Fibroblast of the conjunctiva (primary cell): ENCODE results near the gene LCN6.
"Not testable (repeated sequence)": the region's sequence is repeated elsewhere in the genome, so short reads cannot be mapped to it uniquely, and the experiment has no call there.

ENCODE experiments used
- DNase-seq: peaks from one replicate; pipeline ENCODE4 v3.0.0-alpha.2; 2010; ENCODE audit warnings: low read depth

The LCN6 gene

DNA sequence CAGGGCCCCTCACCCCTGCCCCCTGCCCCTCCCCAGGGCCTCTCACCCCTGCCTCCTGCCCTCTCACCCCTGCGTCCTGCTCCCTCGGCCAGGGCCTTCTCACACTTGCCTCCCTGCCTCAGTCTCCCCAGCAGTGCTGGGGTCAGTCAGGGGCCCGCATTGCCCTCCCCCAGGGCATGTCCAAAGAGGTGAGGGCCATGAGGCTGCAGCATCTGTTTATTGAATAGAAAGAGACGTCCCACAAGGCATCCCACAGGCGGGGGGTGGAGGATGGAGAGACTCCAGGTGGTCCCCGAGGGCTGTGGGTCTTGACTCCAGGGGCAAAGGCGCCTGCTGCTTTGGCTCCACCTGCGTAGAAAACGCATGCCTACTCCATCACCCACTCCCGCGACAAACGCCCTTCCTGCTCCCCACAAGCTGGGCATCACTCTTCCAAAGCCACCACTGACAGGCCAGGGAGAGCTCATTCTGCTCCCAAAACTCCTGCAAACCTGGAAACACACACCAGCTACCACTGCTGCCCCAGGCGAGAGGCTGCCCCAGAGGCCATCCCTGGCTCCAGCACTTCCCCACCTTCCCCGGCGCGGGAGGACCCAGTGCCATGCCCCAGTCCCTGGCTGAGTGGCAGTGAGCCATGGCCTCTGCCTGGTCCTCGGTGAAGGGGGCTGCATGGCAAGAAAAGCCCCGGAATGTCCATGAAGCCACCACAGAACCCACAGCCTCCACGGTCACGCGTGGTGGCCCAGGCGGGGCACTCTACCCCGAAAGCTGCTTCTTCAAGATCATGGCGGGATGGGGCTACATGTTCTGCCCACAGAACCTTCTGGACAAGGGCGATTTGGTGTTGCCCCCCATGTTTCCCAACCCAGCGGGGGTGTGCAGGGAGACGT lies 11.4 kb upstream of the LCN6 start:
- DNase-seq: no peak

DNA sequence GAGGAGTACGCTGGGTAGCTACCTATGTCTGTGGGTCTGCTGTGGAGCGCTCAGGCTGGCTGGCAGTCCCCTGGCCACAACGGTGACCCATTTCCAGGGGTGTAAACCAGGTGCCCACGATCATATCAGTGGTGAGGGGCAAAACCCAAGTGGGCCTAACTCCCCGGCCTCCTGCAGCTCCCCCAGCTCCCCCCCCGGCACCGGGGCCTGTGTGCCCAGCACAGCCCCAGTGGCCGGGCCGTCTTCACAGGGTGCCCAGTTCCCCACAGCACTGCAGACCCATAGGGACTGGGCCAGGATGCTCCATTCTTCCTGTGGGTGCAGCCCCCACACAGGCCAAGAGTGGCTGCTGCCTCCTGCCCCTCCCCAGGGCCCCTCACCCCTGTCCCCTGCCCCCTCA lies 10.7 kb upstream of the LCN6 start:
- no peak for DNase-seq

DNA sequence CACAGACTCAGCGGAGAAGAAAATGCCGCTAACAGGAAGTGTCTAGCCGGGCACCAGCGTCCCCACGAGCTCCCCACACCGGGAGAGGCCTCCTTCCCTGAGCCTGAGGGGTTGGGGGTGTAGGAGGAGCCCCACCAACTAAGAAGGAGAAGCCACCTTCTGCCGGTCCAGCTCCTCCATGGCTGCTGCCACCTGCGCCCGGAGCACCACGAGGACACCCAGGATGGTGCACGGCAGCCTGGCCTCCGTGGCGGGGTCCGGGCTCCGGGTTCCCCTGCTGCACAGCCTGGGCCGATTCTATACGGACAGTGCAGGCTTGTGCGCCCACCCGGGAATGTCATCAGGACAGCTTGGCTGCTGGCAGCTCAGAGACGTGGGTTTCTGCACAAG lies 9.4 kb upstream of the LCN6 start:
- no peak for DNase-seq

DNA sequence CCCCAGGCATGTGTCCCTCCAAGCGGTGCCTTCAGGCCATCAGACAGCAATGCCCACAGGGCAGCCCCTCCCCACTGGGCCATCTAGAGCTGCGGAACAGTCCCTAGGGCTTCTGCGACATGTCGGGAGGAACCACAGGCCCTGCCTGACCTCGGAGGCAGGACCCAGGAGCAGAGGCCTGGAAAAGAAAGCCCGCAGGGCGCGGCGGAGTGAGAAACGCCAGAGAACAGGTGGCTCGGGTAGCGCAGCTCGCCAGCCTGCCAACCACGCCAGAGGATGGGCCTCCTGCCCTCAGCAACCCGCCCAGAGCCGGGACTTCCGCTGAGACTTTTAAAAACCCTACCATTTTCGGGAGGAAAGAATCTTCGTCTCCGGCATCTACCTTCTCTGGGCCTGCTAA lies 9.0 kb upstream of the LCN6 start:
- no peak for DNase-seq

DNA sequence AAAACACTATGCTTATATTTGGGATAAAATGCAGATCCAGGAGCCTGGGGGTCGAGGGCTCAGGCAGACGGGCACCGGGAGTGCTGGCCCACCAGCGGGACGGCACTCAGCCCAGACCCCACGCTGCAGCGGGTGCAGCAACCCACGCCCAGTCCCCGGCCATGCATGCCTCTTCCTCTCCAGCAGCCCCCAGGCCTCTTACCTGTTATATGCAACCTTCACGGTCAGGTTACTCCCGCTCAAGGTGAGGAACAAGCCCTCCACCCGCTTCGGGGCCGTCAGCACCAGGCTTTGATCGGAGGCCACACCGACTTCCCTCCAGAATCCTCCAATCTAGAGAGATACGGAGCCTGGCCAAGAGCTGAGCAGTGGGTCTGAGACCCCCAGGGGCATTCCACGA lies 8.5 kb upstream of the LCN6 start:
- DNase-seq: no peak

DNA sequence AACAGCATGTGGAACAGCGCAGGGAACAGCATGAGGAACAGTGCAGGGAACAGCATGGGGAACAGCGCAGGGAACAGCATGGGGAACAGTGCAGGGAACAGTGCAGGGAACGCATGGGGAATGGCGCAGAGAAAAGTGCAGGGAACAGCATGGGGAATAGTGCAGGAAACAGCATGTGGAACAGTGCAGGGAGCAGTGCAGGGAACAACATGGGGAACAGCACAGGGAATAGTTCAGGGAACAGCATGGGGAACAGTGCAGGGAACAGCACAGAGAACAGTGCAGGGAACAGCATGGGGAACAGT lies 7.8 kb upstream of the LCN6 start:
- no peak for DNase-seq

DNA sequence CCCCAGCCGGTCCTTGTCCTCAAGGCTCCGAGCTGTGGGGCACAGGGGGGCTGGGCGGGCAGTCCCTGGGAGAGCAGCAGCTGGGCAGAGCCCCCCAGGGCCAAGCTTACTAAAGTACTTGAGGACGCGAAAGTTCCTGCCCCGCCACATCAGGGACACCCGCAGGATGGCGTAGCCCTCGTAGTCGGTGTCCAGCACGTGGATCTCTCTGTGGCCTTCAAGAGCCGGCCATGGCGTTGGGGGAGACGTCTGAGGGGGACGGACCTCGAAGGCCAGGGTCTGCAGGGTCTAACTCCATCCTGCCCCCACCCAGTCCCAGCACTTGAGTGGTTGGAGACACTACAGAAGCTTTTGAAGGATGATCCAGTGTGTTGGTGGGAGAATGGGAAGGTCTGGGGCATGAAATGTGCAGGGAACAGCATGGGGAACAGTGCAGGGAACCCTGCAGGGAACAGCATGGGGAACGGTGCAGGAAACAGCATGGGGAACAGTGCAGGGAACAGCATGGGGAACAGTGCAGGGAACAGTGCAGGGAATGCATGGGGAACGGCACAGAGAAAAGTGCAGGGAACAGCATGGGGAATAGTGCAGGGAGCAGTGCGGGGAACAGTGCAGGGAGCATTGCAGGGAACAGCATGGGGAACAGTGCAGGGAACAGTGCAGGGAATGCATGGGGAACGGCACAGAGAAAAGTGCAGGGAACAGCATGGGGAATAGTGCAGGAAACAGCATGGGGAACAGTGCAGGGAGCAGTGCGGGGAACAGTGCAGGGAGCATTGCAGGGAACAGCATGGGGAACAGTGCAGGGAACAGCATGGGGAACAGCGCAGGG lies 7.2 kb upstream of the LCN6 start:
- DNase-seq: not testable (repeated sequence)

DNA sequence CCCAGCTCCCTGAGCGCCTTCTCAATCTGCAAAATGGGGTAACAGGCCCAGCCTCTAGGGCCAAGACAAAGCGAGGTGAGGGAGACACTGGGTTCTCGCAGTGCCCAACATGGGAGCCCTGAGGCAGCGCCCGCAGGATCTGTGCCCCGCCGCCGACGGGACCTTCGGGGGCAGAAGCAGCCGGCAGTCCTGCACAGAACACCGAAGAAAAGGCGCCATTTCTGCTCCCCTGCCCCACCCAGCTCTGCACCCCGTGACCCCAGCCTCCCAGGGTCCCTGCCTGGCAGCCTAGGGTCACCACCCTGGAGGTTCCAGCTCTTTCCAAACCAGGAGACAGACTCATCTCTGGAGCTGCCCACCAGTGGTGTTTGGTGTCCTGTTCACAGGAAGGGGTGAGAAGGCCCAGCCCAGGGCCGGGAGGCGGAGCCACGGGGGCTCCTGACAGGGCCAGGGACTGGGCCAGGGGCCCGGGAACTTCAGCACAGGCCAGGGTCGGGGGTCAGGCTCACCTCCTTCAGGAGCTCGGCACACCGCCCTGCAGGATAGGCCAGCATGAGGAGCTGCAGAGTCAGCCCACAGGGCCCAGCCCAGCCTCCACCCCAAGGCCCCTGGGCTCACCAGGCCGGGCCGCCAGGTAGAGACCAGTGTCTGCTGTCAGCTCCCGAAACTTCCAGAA lies 6.4 kb upstream of the LCN6 start:
- DNase-seq: no peak

DNA sequence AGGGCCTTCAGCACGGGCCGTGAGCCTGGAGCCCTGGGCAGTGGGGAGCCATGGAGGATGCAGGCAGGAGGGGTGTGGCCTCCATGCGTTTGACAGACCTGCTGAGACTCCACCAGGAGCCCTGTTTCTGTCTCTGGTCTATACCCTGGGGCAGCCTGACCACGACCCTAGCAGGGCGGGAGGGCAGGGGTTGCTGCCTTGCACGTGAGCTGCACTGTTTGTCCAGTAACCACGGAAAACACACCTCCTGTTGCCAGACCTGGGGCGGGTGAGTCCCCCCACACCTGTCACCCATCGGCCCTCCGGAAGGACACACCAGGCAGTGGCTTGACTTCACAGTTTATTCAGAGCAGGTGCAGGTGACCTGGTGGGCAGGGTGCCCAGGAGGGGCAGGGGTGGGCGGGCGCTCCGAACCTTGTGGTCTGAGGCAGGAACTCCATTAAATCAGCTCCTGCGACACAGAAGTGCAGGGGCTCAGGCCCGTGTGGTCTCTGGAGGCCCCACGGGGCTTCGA lies 5.8 kb upstream of the LCN6 start:
- DNase-seq: no peak

DNA sequence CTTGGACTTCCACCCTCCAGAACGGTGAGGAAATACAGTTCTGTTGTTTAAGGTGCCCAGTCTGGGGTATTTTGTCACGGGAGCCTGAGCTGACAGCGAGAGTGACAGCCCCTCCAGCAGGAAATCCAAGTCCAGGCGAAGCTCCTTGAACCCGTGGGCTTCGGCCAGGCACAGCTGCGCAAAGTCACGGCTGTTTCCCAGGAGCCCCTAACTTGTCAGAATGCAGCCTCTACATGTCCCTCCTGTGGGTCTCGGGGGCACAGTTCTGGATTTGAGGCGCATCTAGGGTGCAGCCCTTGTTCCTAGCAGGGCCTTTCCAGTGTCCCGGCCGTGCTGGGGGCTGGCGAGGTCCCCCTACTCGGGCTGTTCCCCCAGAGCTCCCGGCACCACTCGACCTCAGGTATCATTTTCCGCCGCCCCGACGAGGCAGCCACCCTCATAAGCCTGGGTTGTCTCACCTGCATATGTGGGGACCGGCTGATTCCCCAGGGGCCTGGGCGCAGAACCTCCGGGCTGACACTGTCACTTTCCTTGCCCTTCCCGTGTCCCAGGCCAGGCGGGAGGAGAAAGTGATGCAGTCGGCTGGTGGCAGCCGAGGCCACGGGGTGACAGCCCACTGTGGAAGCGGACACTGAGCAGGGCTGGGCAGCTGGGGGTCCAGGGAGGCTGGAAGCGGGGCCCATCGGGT lies 5.2 kb upstream of the LCN6 start:
- no peak for DNase-seq

DNA sequence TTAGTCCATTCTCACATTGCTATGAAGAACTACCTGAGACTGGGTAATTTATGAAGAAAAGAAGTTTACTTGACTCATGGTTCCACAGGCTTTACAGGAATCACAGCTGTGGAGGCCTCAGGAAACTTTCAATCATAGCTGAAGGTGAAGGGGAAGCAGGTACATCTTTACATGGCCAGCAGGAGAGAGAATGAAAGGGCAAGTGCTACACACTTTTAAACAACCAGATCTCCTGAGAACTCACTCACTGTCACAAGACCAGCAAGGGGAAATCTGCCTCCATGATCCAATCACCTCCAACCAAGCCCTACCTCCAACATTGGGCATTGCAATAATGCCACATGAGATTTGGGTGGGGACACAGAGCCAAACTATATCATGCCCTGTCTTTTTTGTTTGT lies 3.5 kb upstream of the LCN6 start:
- no peak for DNase-seq

DNA sequence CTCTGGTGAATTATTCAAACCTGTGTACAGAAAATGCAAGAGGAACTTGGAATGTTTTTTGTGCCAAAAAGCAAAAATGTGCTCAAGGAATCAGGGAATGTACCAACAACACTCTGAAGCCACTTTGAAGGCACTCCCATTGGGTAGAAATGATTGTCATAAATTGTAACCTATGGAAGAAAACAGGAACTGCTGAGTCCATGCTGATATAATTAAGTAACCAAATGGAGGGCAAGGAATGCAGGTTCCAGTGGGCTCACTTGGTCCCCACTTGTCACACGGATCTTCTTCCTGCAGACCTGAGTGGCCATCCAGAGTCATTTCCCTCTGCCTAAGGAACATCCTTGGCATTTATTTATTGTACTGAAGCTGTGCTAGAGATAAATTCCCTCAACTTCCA lies 2.9 kb upstream of the LCN6 start:
- no peak for DNase-seq

DNA sequence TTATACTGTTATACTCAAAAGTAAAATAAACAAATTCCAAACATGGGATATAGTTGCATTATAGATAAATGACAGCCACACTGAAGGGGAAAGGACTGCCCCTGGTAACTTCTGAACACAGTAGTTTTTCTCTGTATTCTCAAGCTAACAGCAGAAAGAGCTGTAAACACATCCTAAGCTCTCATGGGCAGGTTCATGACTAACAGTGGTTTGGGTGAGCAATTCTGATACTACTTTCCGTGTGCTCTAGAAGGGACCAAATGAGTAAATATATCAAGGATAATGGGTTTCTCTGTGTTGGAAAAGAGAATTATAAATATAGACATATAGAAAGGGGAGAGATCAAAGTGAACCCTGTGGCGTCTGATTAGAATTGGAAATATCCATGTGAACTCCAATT lies 2.2 kb upstream of the LCN6 start:
- DNase-seq: no peak

DNA sequence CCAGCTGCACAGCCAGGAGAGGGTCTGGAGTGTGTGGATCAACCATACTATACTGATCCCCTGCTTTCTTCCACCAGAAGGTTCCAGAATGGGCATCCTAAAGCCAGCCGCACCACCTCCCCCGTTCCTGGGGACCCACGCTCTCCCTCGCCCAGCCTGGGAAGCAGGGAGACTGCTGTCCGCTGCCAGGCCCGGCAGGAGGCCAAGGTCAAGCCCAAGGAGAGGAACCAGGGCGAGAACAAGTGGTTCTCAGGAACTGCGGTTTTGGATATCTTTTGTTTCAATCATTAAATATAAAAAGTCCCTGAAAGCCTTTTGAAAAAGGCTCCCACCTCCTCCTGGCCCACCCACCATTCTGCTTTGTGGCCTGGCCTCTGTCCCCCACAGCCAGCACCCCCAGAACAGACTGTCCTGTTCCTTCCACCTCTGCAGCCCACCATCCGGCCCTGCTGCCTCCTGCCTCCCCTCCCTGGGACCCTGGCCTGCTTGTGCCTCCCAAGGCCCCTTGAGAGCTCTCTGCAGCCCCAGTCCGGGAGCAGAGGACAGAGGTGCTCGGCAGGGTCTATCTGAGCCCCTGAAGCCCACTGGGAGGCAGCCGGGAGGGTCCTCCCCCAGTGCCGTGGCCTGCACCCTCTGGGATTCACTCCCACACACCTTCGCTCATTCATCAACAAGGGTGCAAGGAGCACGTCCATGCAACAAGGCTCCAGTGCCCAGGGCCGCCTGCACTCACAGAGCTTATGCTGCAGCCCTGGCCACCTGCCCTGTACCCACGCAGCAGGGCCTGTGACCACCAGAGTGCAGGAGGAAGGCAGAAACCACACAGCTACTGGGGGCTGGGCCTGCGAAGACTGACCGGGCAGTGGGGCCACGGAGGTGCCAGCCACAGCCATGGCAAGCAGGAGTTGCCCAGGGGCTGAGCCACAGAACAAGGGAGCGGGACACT lies 614 bp upstream of the LCN6 start:
- no peak for DNase-seq

DNA sequence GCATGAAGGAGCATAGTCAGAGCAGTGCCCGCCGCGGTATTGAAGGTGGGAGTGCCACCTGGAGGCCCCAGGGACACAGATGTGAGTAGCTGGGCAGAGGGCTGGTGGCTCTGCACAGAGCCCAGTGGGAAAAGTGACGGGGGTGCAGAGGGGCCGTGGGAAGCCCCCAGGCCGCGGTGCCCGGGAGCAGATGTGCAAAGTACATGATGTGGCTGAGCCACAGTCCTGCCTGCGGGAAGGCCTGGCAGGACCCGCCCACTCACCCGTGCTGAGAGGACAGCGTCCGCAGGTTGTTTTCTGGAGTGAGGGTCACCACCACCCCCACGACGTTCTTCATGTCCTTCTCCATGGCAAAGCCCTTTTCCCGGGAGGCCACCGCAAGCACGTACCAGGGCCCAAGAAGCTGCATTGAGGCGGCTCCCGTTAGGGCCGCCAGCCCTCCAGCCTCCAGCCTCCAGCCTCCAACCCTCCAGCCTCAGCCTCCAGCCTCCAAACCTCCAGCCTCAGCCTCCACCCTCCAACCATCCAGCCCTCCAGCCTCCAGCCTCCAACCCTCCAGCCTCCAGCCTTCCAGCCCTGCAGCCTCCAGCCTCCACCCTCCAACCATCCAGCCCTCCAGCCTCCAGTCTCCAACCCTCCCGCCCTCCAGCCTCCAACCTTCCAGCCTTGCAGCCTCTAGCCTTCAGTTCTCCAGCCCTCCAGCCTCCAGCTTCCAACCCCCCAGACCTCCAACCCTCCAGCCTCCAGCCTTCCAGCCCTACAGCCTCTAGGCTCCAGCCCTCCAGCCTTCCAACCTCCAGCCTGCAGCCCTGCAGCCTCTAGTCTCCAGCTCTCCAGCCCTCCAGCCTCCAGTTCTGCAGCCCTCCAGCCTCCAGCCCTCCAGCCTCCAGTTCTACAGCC lies 914 bp downstream of the LCN6 start:
- DNase-seq: no peak

DNA sequence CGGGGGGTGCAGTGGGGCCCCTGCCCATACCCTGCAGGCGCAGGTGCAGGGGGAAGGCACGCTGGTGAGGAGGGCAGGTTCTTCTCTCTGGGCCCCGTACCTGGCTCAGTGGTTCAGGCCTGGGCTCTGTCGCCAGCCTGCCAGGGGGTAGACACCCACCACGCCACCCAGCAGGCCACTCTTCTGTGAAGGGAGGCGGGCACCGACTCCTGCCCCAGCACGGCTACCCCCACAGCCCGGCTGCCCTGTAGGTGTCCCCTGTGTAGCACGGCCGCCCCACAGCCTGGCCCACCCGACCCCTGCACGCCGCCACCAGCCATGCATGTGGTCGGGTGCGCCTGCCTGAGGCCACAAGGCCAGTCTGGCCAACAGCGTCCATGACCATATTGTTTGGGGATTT lies 1.7 kb downstream of the LCN6 start:
- no peak for DNase-seq

DNA sequence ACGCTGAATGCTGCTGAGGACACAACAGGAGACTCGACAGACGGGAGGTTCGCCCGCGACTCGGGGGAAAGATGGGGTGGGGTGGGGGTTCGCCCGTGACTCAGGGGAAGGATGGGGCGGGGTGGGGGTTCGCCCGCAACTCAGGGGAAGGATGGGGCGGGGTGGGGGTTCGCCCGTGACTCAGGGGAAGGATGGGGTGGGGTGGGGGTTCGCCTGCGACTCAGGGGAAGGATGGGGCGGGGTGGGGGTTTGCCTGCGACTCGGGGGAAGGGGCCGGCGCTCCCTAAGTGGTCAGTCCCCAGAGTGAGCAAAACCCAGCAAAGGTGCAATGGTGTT lies 2.2 kb downstream of the LCN6 start:
- DNase-seq: no peak

DNA sequence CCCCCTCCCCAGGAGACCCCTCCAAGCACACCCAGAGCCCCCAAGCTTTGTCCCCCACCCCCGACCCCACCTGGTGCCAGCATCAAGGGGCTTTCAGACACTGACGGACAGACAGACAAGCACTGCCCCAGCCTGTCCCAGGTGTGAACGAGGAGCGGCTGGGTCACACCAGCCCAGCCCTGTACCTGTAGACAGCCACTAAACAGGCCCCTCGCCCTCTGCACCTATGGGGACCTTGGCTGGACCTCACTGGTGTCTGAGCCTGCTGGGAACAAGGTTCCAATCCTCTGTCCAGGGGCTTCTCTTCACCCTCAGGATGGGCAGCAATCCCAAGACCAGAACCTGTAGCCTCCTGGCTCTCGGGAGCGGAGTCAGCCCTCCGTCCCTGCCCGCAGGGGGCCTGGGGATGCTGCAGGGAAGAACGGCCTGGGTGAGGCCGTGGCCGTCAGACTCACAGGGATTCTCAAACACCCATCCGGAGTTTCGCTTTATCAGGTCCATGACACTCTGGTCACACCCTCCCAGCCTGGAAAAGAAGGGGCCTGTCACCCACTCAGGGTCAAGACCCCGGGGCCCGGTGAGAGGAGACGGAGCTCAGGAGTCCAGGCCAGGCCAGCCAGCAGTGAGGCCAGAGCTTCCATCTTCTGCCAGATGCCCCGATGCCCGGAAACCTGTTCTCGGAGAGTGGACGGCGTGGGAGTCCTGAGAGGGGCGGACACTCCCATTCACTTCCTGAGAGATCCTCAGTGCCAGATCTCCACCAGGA lies 2.8 kb downstream of the LCN6 start:
- DNase-seq: no peak

DNA sequence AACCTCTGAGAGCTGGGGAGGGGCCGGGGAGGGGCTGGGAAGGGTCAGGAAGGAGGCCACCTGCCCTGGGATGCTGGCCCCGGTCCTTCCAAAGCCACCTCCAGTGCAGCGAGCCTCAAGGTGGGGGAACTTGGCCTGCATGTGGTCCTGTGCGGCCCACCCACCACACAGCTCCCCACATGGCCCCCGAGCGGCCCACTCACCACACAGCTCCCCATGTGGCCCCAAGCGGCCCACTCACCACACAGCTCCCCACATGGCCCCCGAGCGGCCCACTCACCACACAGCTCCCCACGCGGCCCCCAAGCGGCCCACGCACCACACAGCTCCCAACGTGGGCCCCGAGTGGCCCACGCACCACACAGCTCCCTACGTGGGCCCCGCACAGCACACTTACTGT lies 3.6 kb downstream of the LCN6 start:
- DNase-seq: no peak
